SK-N-SH treated with all-trans-retinoic acid at 6 μM for 48 hours (cell line): ENCODE measurements around the gene TPH2.

ENCODE experiments used
- ARNTL ChIP-seq: fragments of 450-650 bp; formaldehyde crosslinking; IDR thresholded peaks from 2 replicates; pipeline ENCODE4 v1.5.0; 2020; ENCODE audit warnings: low read depth, mild to moderate bottlenecking, moderate library complexity, borderline replicate concordance
- TCF4 ChIP-seq: fragments of 250-450 bp; sonication (Bioruptor Pico); IDR thresholded peaks from 2 replicates; pipeline ENCODE4 v1.8.0; 2021; ENCODE audit warnings: mild to moderate bottlenecking, moderate library complexity, borderline replicate concordance
- ZFP30 ChIP-seq: fragments of 450-650 bp; formaldehyde crosslinking; IDR thresholded peaks from 2 replicates; pipeline ENCODE4 v1.5.0; 2022; ENCODE audit warnings: mild to moderate bottlenecking, moderate library complexity

- TF ChIP-seq ZFP30 (CRISPR knock-in tag) = no peak
- TF ChIP-seq TCF4 (CRISPR knock-in tag) = no peak
- TF ChIP-seq ARNTL (CRISPR knock-in tag) = no peak
These were observed 56.1 kb downstream of the TPH2 start for GRCh38 chr12:71994715-71995114.
